Liver (tissue), 3 donors: Measurements from ENCODE around the gene LHFPL3.

Experiments
- ATF3 ChIP-seq: IDR thresholded peaks from 2 replicates; pipeline ENCODE4 v1.6.1; 2016; ENCODE audit warnings: antibody characterized with exemption
- CTCF ChIP-seq: fragments of 150-350 bp; IDR thresholded peaks from 2 replicates; pipeline ENCODE4 v1.5.1; 2017; ENCODE audit warnings: improper control_type of control experiment, low read depth, low read length; ENCODE audit not compliant: missing input control
- EGR1 ChIP-seq, 2 donors: IDR thresholded peaks; 2 replicates each; pipeline ENCODE4 v1.6.1; 2016 to 2018; ENCODE audit warnings: antibody characterized with exemption in 2 of 2, low read depth in 2 of 2
- JUND ChIP-seq, 2 donors: IDR thresholded peaks; 2 replicates each; pipeline ENCODE4 v1.6.1; 2016; ENCODE audit warnings: antibody characterized with exemption in 2 of 2
- RAD21 ChIP-seq, 2 donors: IDR thresholded peaks; 2 replicates each; pipeline ENCODE4 v1.6.1; 2016; ENCODE audit warnings: antibody characterized with exemption in 2 of 2, mild to moderate bottlenecking in 2 of 2
- RXRA ChIP-seq, 2 donors: IDR thresholded peaks; 2 replicates each; pipeline ENCODE4 v1.6.1; 2017 to 2018; ENCODE audit warnings: antibody characterized with exemption in 2 of 2, mild to moderate bottlenecking in 1 of 2
- SP1 ChIP-seq: IDR thresholded peaks from 2 replicates; pipeline ENCODE4 v1.6.1; 2018; ENCODE audit warnings: antibody characterized with exemption, mild to moderate bottlenecking
- TAF1 ChIP-seq: conservative IDR thresholded peaks from 2 replicates; pipeline ENCODE4 v1.6.1; 2016; ENCODE audit warnings: antibody characterized with exemption, mild to moderate bottlenecking
- donor health status: healthy.
- donor health status: healthy.

GRCh38 chr7:104408371-104408770, 80.0 kb downstream of the LHFPL3 start:
- TF ChIP-seq CTCF (no peak), RXRA (IDR thresholded peaks at IDR 0.05) (no peak), TAF1 (no peak), EGR1 (IDR thresholded peaks at IDR 0.05; ENCODE audit: low read depth in 2 of 2) (no peak), SP1 (no peak), ATF3 (no peak), JUND (IDR thresholded peaks at IDR 0.05) (no peak), RAD21 (IDR thresholded peaks at IDR 0.05) (no peak)
